H1 (cell line): ENCODE data around the gene BEX3. TPM values are rescaled to one million over a fixed set of nuclear protein-coding genes. Genes with fewer than 3 reads are reported as not detected.

Experiments
- CTCF ChIA-PET: fragments of 300-600 bp; sonication (Branson Sonifier 250); formaldehyde crosslinking; loops from one replicate; lab custom pipeline; 2021; ENCODE audit not compliant: partially characterized antibody; lab: Charles Lee
- POLR2A ChIA-PET: fragments of 300-600 bp; sonication (Branson Sonifier 250); formaldehyde crosslinking; loops from one replicate; lab custom pipeline; 2021; ENCODE audit warnings: inconsistent platforms; ENCODE audit not compliant: partially characterized antibody; lab: Charles Lee
- DNase-seq, 2 experiments: peaks; one replicate each; pipeline versions ENCODE4 v3.0.0 to v3.0.0-alpha.2; 2010 to 2022; ENCODE audit warnings: low spot score in 2 of 2, low read depth in 1 of 2, mixed read lengths in 1 of 2
- FAIRE-seq: peaks from 2 replicates; lab custom pipeline; 2011; peaks lifted over from hg19 to GRCh38; lab: Jason Lieb, UNC
- H2AFZ ChIP-seq: 2 replicates; pipeline ENCODE4 v1.8.1; 2012; ENCODE audit warnings: low read length, inconsistent platforms
- H2AK5ac ChIP-seq: 2 replicates; pipeline ENCODE4 v1.6.1; 2013; ENCODE audit warnings: low read depth, low read length
- H2BK120ac ChIP-seq: replicated peaks from 2 replicates; pipeline ENCODE3; 2013; ENCODE audit warnings: low read depth, low read length, inconsistent platforms
- H2BK12ac ChIP-seq: 2 replicates; pipeline ENCODE4 v1.6.1; 2013; ENCODE audit warnings: low read depth, low read length
- H2BK15ac ChIP-seq: 2 replicates; pipeline ENCODE4 v1.6.1; 2013; ENCODE audit warnings: low read length
- H2BK20ac ChIP-seq: 2 replicates; pipeline ENCODE4 v1.6.1; 2013; ENCODE audit warnings: low read length
- H2BK5ac ChIP-seq: 2 replicates; pipeline ENCODE4 v1.6.1; 2013; ENCODE audit warnings: low read depth, low read length
- H3K14ac ChIP-seq: 2 replicates; pipeline ENCODE4 v1.6.1; 2013; ENCODE audit warnings: inconsistent platforms; ENCODE audit not compliant: insufficient read length
- H3K18ac ChIP-seq: 2 replicates; pipeline ENCODE4 v1.6.1; 2013; ENCODE audit warnings: low read length; ENCODE audit errors: extremely low read depth
- H3K23ac ChIP-seq: 2 replicates; pipeline ENCODE4 v1.6.1; 2013; ENCODE audit warnings: inconsistent platforms; ENCODE audit not compliant: insufficient read length
- H3K23me2 ChIP-seq: 2 replicates; pipeline ENCODE4 v1.6.1; 2013; ENCODE audit warnings: low read depth, low read length
- H3K27ac ChIP-seq: 2 replicates; pipeline ENCODE4 v1.6.1; 2011; ENCODE audit warnings: low read depth, low read length, inconsistent platforms
- H3K27me3 ChIP-seq, 4 experiments: replicated peaks in 1 of 4; 1 replicate in 1 of 4; 2 replicates in 3 of 4; pipeline versions ENCODE4 v1.6.1 to v1.8.1; 2011 to 2013; ENCODE audit warnings: low read length in 3 of 4, mild to moderate bottlenecking in 3 of 4, inconsistent platforms in 2 of 4, mixed read lengths in 2 of 4, moderate library complexity in 1 of 4; ENCODE audit not compliant: control insufficient read depth in 3 of 4, insufficient read depth in 3 of 4; ENCODE audit errors: extremely low read depth in 1 of 4
- H3K36me3 ChIP-seq, 4 experiments: 2 replicates each; pipeline versions ENCODE4 v1.6.1 to v1.8.1; 2011 to 2013; ENCODE audit warnings: mild to moderate bottlenecking in 4 of 4, low read length in 3 of 4, moderate library complexity in 2 of 4, control low read depth in 1 of 4, inconsistent platforms in 1 of 4; ENCODE audit not compliant: insufficient read depth in 4 of 4, control insufficient read depth in 2 of 4
- H3K4ac ChIP-seq: replicated peaks from 2 replicates; pipeline ENCODE3; 2013; ENCODE audit warnings: low read length, low read depth, mixed read lengths, inconsistent platforms; ENCODE audit not compliant: insufficient read length
- H3K4me1 ChIP-seq, 4 experiments: replicated peaks in 1 of 4; 1 replicate in 1 of 4; 2 replicates in 3 of 4; pipeline versions ENCODE4 v1.6.1 to v1.8.1; 2011 to 2013; ENCODE audit warnings: low read length in 3 of 4, inconsistent platforms in 2 of 4, mixed read lengths in 1 of 4; ENCODE audit not compliant: insufficient read depth in 4 of 4, control insufficient read depth in 3 of 4
- H3K4me2 ChIP-seq, 2 experiments: 2 replicates each; pipeline versions ENCODE4 v1.6.1 to v1.8.1; 2011 to 2013; ENCODE audit warnings: low read depth in 2 of 2, low read length in 2 of 2, control low read depth in 1 of 2, inconsistent platforms in 1 of 2, mild to moderate bottlenecking in 1 of 2; ENCODE audit not compliant: insufficient read depth in 1 of 2
- H3K4me3 ChIP-seq, 4 experiments: fragments of 200-600, 300-600 bp in 1 of 4; sonication (generic), shearing (Covaris generic), sonication (Bioruptor Twin) in 1 of 4; 2 replicates each; pipeline versions ENCODE4 v1.5.1 to v1.8.1; 2011 to 2016; ENCODE audit warnings: low read length in 4 of 4, low read depth in 3 of 4, control low read depth in 2 of 4, inconsistent platforms in 2 of 4, mild to moderate bottlenecking in 2 of 4, mixed read lengths in 1 of 4, moderate library complexity in 1 of 4; ENCODE audit not compliant: insufficient read depth in 2 of 4; ENCODE audit errors: extremely low read depth in 1 of 4
- H3K56ac ChIP-seq: replicated peaks from 2 replicates; pipeline ENCODE3; 2013; ENCODE audit warnings: low read depth, mild to moderate bottlenecking, mixed read lengths, low read length, inconsistent platforms; ENCODE audit not compliant: insufficient read length
- H3K79me1 ChIP-seq: 2 replicates; pipeline ENCODE4 v1.6.1; 2013; ENCODE audit warnings: low read depth, low read length, control low read depth
- H3K79me2 ChIP-seq, 2 experiments: 2 replicates each; pipeline versions ENCODE4 v1.6.1 to v1.8.1; 2012 to 2013; ENCODE audit warnings: low read length in 2 of 2, mild to moderate bottlenecking in 2 of 2, inconsistent platforms in 1 of 2; ENCODE audit not compliant: insufficient read depth in 2 of 2, control insufficient read depth in 1 of 2
- H3K9ac ChIP-seq, 4 experiments: replicated peaks in 1 of 4; 1 replicate in 1 of 4; 2 replicates in 3 of 4; pipeline versions ENCODE4 v1.6.1 to v1.8.1; 2011 to 2013; ENCODE audit warnings: low read depth in 3 of 4, low read length in 3 of 4, control low read depth in 2 of 4, mild to moderate bottlenecking in 2 of 4, moderate library complexity in 2 of 4, inconsistent platforms in 1 of 4; ENCODE audit errors: extremely low read depth in 1 of 4
- H3K9me3 ChIP-seq, 2 experiments: 2 replicates each; pipeline versions ENCODE4 v1.6.1 to v1.8.1; 2012 to 2013; ENCODE audit warnings: mild to moderate bottlenecking in 2 of 2, moderate library complexity in 2 of 2, control low read depth in 1 of 2, inconsistent platforms in 1 of 2, low read depth in 1 of 2, low read length in 1 of 2, mixed read lengths in 1 of 2; ENCODE audit not compliant: insufficient read depth in 2 of 2
- H4K20me1 ChIP-seq, 2 experiments: replicated peaks in 1 of 2; 2 replicates each; pipeline versions ENCODE3 to v1.8.1; 2011 to 2013; ENCODE audit warnings: inconsistent platforms in 2 of 2, low read length in 2 of 2, mild to moderate bottlenecking in 1 of 2; ENCODE audit not compliant: insufficient read depth in 2 of 2, control insufficient read depth in 1 of 2
- H4K5ac ChIP-seq: 2 replicates; pipeline ENCODE4 v1.6.1; 2013; ENCODE audit warnings: low read length, low read depth, mixed read lengths, inconsistent platforms; ENCODE audit not compliant: insufficient read length
- H4K8ac ChIP-seq: 2 replicates; pipeline ENCODE4 v1.8.0; 2013; ENCODE audit warnings: mild to moderate bottlenecking, moderate library complexity, low read length, inconsistent platforms; ENCODE audit not compliant: insufficient read depth; ENCODE audit errors: extremely low read depth
- H4K91ac ChIP-seq: replicated peaks from 2 replicates; pipeline ENCODE3; 2013; ENCODE audit warnings: low read length, mixed read lengths, inconsistent platforms; ENCODE audit not compliant: insufficient read length
- SIN3A ChIP-seq, 2 experiments: IDR thresholded peaks in 1 of 2; conservative IDR thresholded peaks in 1 of 2; 2 replicates each; pipeline ENCODE4 v1.6.1; 2011 to 2012; ENCODE audit warnings: low read length in 2 of 2, improper control_type of control experiment in 1 of 2, low read depth in 1 of 2, mild to moderate bottlenecking in 1 of 2
- WGBS, 2 experiments: shearing (Covaris generic) in 1 of 2; methylation state at CpG; one replicate each; pipeline versions ENCODE4 v1.1.6 to v1.1.7; 2013 to 2015; ENCODE audit warnings: low lambda C conversion rate in 2 of 2, mixed read lengths in 2 of 2, inconsistent platforms in 1 of 2, low coverage in 1 of 2, missing lambda C conversion rate in 1 of 2; ENCODE audit not compliant: insufficient replicate concordance in 2 of 2, insufficient coverage in 1 of 2, insufficient read length in 1 of 2; ENCODE audit errors: extremely low coverage in 1 of 2, missing lambda C conversion rate in 1 of 2; 5-methylcytosine and 5-hydroxymethylcytosine counted together
- polyA plus RNA-seq, 7 experiments: library from polyadenylated mRNA; depleted of rRNA in 3 of 7; stranded (reverse) in 5 of 7; unstranded in 2 of 7; fragments of >200 nt in 5 of 7; fragments of 200-250 nt in 2 of 7; gene quantifications; 1 replicate in 5 of 7; 2 replicates in 1 of 7; 4 replicates in 1 of 7; pipeline versions ENCODE4 v1.2.1 to v1.2.3, GENCODE V29; 2011 to 2013; ENCODE audit warnings: missing spikeins in 2 of 7, mixed read lengths in 2 of 7
- total RNA-seq: library from RNA; stranded (reverse); fragmentation: NEBNext Ultra II Directional; extraction: Animal tissue kit (Norgen Biotek cat#: 25700); gene quantifications from 2 replicates; pipeline ENCODE4 v1.2.1, GENCODE V29; 2021

Gene BEX3
- total and polyA plus RNA-seq, 2 of the 8 experiments (the other 6 are each of a cell fraction or from before 2014, with no cell fraction given): 330 to 366 TPM

DNA sequence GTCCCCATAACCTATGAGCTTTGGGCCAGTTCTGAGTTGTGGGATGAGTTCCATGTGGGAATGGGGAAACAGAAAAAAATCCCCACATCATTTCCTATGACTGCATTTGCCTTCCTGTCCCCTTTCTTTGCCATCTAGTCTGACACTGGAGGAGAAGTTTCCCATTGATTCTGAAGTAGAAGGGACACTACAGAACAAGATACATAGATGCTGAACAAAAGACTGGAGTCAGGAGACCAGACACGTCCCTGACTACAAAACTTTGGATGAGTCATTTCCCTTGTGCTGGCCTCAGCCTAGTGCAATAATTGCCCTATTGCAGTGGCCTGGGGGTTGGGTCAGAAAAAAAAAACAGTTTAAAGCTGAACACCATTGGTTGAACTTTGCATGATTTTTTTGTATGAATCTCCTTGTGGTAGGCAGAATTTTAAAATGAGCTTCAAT is 22.1 kb downstream of the BEX3 start:
- H2AK5ac ChIP-seq: no peak overlapping the region
- H2BK12ac ChIP-seq: no peak overlapping the region
- no peaks in the 10 kb centered on the region for H3K79me2 ChIP-seq
- peaks cover 0 to 15% (median 3%) of the 10 kb centered on the region in 4 experiments; a peak in 3 of 7 replicates for H3K27me3 ChIP-seq
- no peak overlapping the region for H3K18ac ChIP-seq
- H3K56ac ChIP-seq: no peak overlapping the region
- no peaks in the 10 kb centered on the region for H3K23me2 ChIP-seq
- H2BK5ac ChIP-seq: no peak overlapping the region
- no peak overlapping the region for H2AFZ ChIP-seq
- no peak for DNase-seq
- H3K79me1 ChIP-seq: no peaks in the 10 kb centered on the region
- no peaks in the 10 kb centered on the region for H3K9me3 ChIP-seq
- no peak overlapping the region for H3K9ac ChIP-seq
- H3K36me3 ChIP-seq: no peaks in the 10 kb centered on the region
- H2BK120ac ChIP-seq: no peak overlapping the region
- H2BK15ac ChIP-seq: no peak overlapping the region
- H4K91ac ChIP-seq: no peak overlapping the region
- no peaks in the 10 kb centered on the region for H4K20me1 ChIP-seq
- WGBS, 2 experiments: 83% methylated on average over 1 of the region's 1 CpG; no CpG with 5 or more reads in 1 of the 2 experiments
- no peak overlapping the region for H4K5ac ChIP-seq
- H3K27ac ChIP-seq: no peak overlapping the region
- H3K4me2 ChIP-seq: no peak overlapping the region
- ChIA-PET POLR2A (interaction anchor here (0.9 to 2.0 kb wide), 2 partner anchors 22 to 25 kb away, joined by 3 to 11 read pairs; partner anchors contain the start of gene BEX3), CTCF (interaction anchor here (1.2 kb wide), 1 partner anchor 65 kb away, joined by 4 read pairs; no protein-coding TSS in a partner anchor)
- FAIRE-seq: no peak
- H4K8ac ChIP-seq: no peak overlapping the region
- no peak overlapping the region for H3K4ac ChIP-seq
- no peak overlapping the region for H3K23ac ChIP-seq
- H2BK20ac ChIP-seq: no peak overlapping the region
- no peak overlapping the region for H3K14ac ChIP-seq
- no peak overlapping the region for H3K4me3 ChIP-seq
- no peaks in the 10 kb centered on the region for H3K4me1 ChIP-seq
- no peak for TF ChIP-seq SIN3A (conservative IDR thresholded peaks at IDR 0.05 in 1 of 2, IDR thresholded peaks at IDR 0.05 in 1 of 2; ENCODE audit: low read depth in 1 of 2, low read length in 2 of 2)
